GM23248 (cell line): ENCODE results near the gene LGALS7B. TPM values are rescaled to one million over a fixed set of nuclear protein-coding genes. Genes with fewer than 3 reads are reported as not detected.

ENCODE experiments used
- DNase-seq: peaks from one replicate; pipeline ENCODE4 v3.0.0-alpha.2; 2015
- H2AFZ ChIP-seq: fragments of 200-600 bp; sonication (generic); 2 replicates; pipeline ENCODE4 v1.6.1; 2016; ENCODE audit warnings: antibody characterized with exemption
- H3F3A ChIP-seq: fragments of 200-600 bp; sonication (generic); 2 replicates; pipeline ENCODE4 v1.6.1; 2016; ENCODE audit warnings: mild to moderate bottlenecking, antibody characterized with exemption, mixed run types; ENCODE audit not compliant: insufficient read depth
- H3K27ac ChIP-seq: fragments of 200-600 bp; sonication (generic); 2 replicates; pipeline ENCODE4 v1.5.1; 2016; ENCODE audit warnings: mild to moderate bottlenecking
- H3K27me3 ChIP-seq: fragments of 200-600 bp; sonication (generic); replicated peaks from 2 replicates; pipeline ENCODE4 v1.6.1; 2016; ENCODE audit warnings: mild to moderate bottlenecking; ENCODE audit not compliant: insufficient read depth
- H3K36me3 ChIP-seq: fragments of 200-600 bp; sonication (generic); 2 replicates; pipeline ENCODE4 v1.6.1; 2016; ENCODE audit warnings: low read depth, mild to moderate bottlenecking
- H3K4me1 ChIP-seq: fragments of 200-600 bp; sonication (generic); 2 replicates; pipeline ENCODE4 v1.6.1; 2016; ENCODE audit warnings: mild to moderate bottlenecking; ENCODE audit not compliant: insufficient read depth
- H3K4me2 ChIP-seq: fragments of 200-600 bp; sonication (generic); one replicate; pipeline ENCODE4 v1.6.1; 2016; ENCODE audit warnings: mild to moderate bottlenecking; ENCODE audit not compliant: unreplicated experiment
- H3K4me3 ChIP-seq: fragments of 200-600 bp; sonication (generic); 2 replicates; pipeline ENCODE4 v1.5.1; 2016; ENCODE audit warnings: mild to moderate bottlenecking
- H3K79me2 ChIP-seq: fragments of 200-600 bp; sonication (generic); 2 replicates; pipeline ENCODE4 v1.6.1; 2016; ENCODE audit warnings: mild to moderate bottlenecking; ENCODE audit not compliant: insufficient read depth
- H3K9ac ChIP-seq: fragments of 200-600 bp; sonication (generic); 2 replicates; pipeline ENCODE4 v1.6.1; 2016; ENCODE audit warnings: mild to moderate bottlenecking
- H3K9me2 ChIP-seq: fragments of 200-600 bp; sonication (generic); 2 replicates; pipeline ENCODE4 v1.6.1; 2016; ENCODE audit warnings: mixed run types, mild to moderate bottlenecking, moderate library complexity; ENCODE audit not compliant: insufficient read depth
- H3K9me3 ChIP-seq: fragments of 200-600 bp; sonication (generic); one replicate; pipeline ENCODE4 v1.6.1; 2017; ENCODE audit warnings: low read depth
- H4K20me1 ChIP-seq: fragments of 200-600 bp; sonication (generic); 2 replicates; pipeline ENCODE4 v1.6.0; 2016; ENCODE audit not compliant: insufficient read depth
- EZH2 ChIP-seq: fragments of 200-600 bp; sonication (generic); IDR thresholded peaks from 2 replicates; pipeline ENCODE4 v1.6.1; 2018; ENCODE audit warnings: antibody characterized with exemption, mild to moderate bottlenecking; ENCODE audit not compliant: insufficient read depth, poor library complexity, severe bottlenecking
- EZH2phosphoT487 ChIP-seq: fragments of 200-600 bp; sonication (generic); IDR thresholded peaks from 2 replicates; pipeline ENCODE4 v1.6.1; 2018; ENCODE audit warnings: antibody characterized with exemption, moderate library complexity, mild to moderate bottlenecking, low read depth; ENCODE audit not compliant: insufficient read depth
- WGBS, 2 experiments: methylation state at CpG; one replicate each; pipeline ENCODE4 v1.1.6; 2015 to 2017; ENCODE audit warnings: low lambda C conversion rate in 2 of 2, low coverage in 1 of 2; ENCODE audit errors: missing lambda C conversion rate in 2 of 2; 5-methylcytosine and 5-hydroxymethylcytosine counted together
- in situ Hi-C: fragments of 300-500 bp; cut with MboI; formaldehyde crosslinking; loops from 2 replicates; pipeline ENCODE4 v1.15.0; 2020
- polyA plus RNA-seq: library from polyadenylated mRNA; unstranded; fragments of >200 nt; fragmentation: Nextera tagmentation; extraction: Ambion mirVana; gene quantifications from 2 replicates; pipeline ENCODE4 v1.2.1, GENCODE V29; 2016
- total RNA-seq: library from RNA; depleted of rRNA; stranded (reverse); fragments of >200 nt; shearing (Covaris generic); gene quantifications from 2 replicates; pipeline ENCODE4 v1.2.3, GENCODE V29; 2014

LGALS7B gene
- total and polyA plus RNA-seq, 2 experiments from 2014 or later: not detected

GRCh38 chr19:38833092-38833425, 44.1 kb downstream of the LGALS7B start:
- TF ChIP-seq EZH2phosphoT487 (no peak), EZH2 (no peak)
- no peak overlapping the region for H3K9ac ChIP-seq

DNA sequence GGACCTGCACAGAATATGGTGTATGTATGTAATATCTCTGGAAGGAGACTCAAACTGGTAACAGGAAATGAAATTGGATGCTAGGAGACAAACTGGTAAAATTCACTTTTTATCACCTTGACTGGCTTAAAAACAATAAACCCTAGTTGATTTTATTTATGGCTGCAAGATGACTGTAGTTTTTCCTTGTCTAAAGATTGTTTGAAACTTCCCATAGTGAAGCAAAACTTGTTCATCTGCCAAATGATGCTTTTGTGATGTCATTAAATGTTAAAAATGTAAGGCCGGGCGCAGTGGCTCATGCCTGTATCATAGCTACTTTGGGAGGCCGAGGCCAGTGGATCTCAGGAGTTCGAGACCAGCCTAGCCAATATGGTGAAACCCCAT, 45.1 kb downstream of the LGALS7B start:
- H3K9me3 ChIP-seq: no peaks in the 10 kb centered on the region
- H3K79me2 ChIP-seq: peaks cover 5% of the 10 kb centered on the region; the same call in 1 of the 2 replicates
- TF ChIP-seq EZH2 (no peak), EZH2phosphoT487 (no peak)
- H4K20me1 ChIP-seq: no peaks in the 10 kb centered on the region
- H3K27me3 ChIP-seq: no peaks in the 10 kb centered on the region
- H3K9ac ChIP-seq: no peak overlapping the region
- H3F3A ChIP-seq: peaks cover 83% of the 10 kb centered on the region
- H2AFZ ChIP-seq: no peak overlapping the region
- H3K4me1 ChIP-seq: peaks cover 34% of the 10 kb centered on the region
- 96 to 97% methylated on average over 4 of the region's 4 CpGs for WGBS, 2 experiments
- no peak overlapping the region for H3K4me3 ChIP-seq
- in situ Hi-C loops: no loop called here
- no peaks in the 10 kb centered on the region for H3K9me2 ChIP-seq
- H3K36me3 ChIP-seq: peaks cover 29% of the 10 kb centered on the region
- H3K4me2 ChIP-seq: no peak overlapping the region
- H3K27ac ChIP-seq: no peak overlapping the region
- DNase-seq: no peak

More at GRCh38 chr19:38833092-38833425, 44.1 kb downstream of the LGALS7B start:
- Histone ChIP-seq H3K4me1 (peaks cover 36% of the 10 kb centered on the region), H3K79me2 (0 out of 2 replicates have a peak, but pooled peaks cover 6% of the 10 kb centered on the region), H3K9me3 (no peaks in the 10 kb centered on the region), H3K9me2 (no peaks in the 10 kb centered on the region), H3K27ac (no peak overlapping the region), H3K36me3 (peaks cover 23% of the 10 kb centered on the region), H3F3A (peaks cover 73% of the 10 kb centered on the region), H3K4me2 (no peak overlapping the region), H3K27me3 (no peaks in the 10 kb centered on the region), H2AFZ (no peak overlapping the region), H3K4me3 (no peak overlapping the region), H4K20me1 (no peaks in the 10 kb centered on the region)
- 93 to 96% methylated on average over 7 of the region's 7 CpGs for WGBS, 2 experiments
- DNase-seq: no peak
- in situ Hi-C loops: no loop called here

GRCh38 chr19:38834590-38834989, 45.6 kb downstream of the LGALS7B start:
- no peaks in the 10 kb centered on the region for H4K20me1 ChIP-seq
- no peak overlapping the region for H3K4me2 ChIP-seq
- H3K27ac ChIP-seq: no peak overlapping the region
- H3K79me2 ChIP-seq: peaks cover 10% of the 10 kb centered on the region
- in situ Hi-C loops: no loop called here
- no peaks in the 10 kb centered on the region for H3K9me2 ChIP-seq
- TF ChIP-seq EZH2 (no peak), EZH2phosphoT487 (no peak)
- H3K36me3 ChIP-seq: peaks cover 34% of the 10 kb centered on the region
- WGBS, 2 experiments: 97 to 99% methylated on average over 6 of the region's 6 CpGs
- no peak overlapping the region for H2AFZ ChIP-seq
- no peak overlapping the region for H3K4me3 ChIP-seq
- no peak overlapping the region for H3K9ac ChIP-seq
- peaks cover 85% of the 10 kb centered on the region for H3F3A ChIP-seq
- H3K9me3 ChIP-seq: no peaks in the 10 kb centered on the region
- H3K4me1 ChIP-seq: peaks cover 29% of the 10 kb centered on the region
- DNase-seq: no peak
- no peaks in the 10 kb centered on the region for H3K27me3 ChIP-seq

- TF ChIP-seq EZH2: no peak
- no peak for TF ChIP-seq EZH2phosphoT487
- Histone ChIP-seq H3K4me1 (peaks cover 14% of the 10 kb centered on the region), H3F3A (peaks cover 82% of the 10 kb centered on the region), H2AFZ (no peak overlapping the region), H3K4me2 (no peak overlapping the region), H3K4me3 (no peak overlapping the region), H3K9me2 (no peaks in the 10 kb centered on the region), H3K27ac (peak overlapping the region; percentile 38), H3K9ac (no peak overlapping the region), H4K20me1 (peaks cover 5% of the 10 kb centered on the region; the same call in 1 of the 2 replicates), H3K36me3 (peaks cover 50% of the 10 kb centered on the region), H3K27me3 (no peaks in the 10 kb centered on the region), H3K9me3 (no peaks in the 10 kb centered on the region), H3K79me2 (peaks cover 26% of the 10 kb centered on the region)
- no peak for DNase-seq
- WGBS, 2 experiments: 57 to 63% methylated on average over 8 of the region's 8 CpGs
- in situ Hi-C loops: no loop called here
Observed at GRCh38 chr19:38836159-38836982, 47.4 kb downstream of the LGALS7B start.
